Stimulated activated CD4-positive, alpha-beta T cell treated with anti-CD3 and anti-CD28 coated beads, Interleukin-2, amount 100 ng/mL, for 24 hours (primary cell): ENCODE results near the gene ZNF57.
"Not testable (repeated sequence)": the region's sequence is repeated elsewhere in the genome, so short reads cannot be mapped to it uniquely, and the experiment has no call there.

Experiments
- DNase-seq, 2 donors: peaks; one replicate each; pipeline ENCODE4 v3.0.0-alpha.2; 2020

ZNF57 gene

GRCh38 chr19:2960120-2960519 lies 59.4 kb downstream of the ZNF57 start:
- no peak for DNase-seq

- DNase-seq: peak; percentile 16 to 55
Measured at GRCh38 chr19:2962018-2962670, 61.4 kb downstream of the ZNF57 start.

- no peak for DNase-seq
Measured at GRCh38 chr19:2963122-2963521, 62.4 kb downstream of the ZNF57 start.

- DNase-seq: not testable (repeated sequence)
Measured at GRCh38 chr19:2963631-2964030, 62.9 kb downstream of the ZNF57 start.

- DNase-seq: no peak
Measured at GRCh38 chr19:2964874-2965273, 64.1 kb downstream of the ZNF57 start.

- no peak for DNase-seq
Measured at GRCh38 chr19:2967972-2968371, 67.2 kb downstream of the ZNF57 start.
